ENCODE results near the gene SYNRG.
A peak's percentile ranks its signal among the peaks of the same experiment; 100 is the strongest.

The SYNRG gene

DNA sequence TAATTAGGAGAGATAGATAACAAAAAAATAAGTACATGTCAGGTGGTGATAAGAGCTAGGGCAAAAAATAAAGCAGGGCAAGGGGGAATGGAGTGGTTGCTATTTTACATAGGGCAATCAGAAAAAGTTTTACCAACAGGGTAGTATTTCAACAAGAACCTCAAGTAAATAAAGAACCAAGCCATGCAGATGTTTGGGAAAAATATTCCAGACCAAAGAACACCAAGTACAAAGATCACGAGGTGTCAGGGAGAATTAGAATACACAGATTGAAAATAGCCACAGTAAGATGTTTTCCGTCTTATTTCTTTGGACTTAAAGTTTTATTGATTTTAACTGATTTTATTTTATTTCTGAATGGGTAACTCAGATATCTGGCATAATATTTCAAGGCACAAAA is 11.1 kb downstream of the SYNRG start:
- no peak for DNase-seq (ENCODE audit: low spot score)

DNA sequence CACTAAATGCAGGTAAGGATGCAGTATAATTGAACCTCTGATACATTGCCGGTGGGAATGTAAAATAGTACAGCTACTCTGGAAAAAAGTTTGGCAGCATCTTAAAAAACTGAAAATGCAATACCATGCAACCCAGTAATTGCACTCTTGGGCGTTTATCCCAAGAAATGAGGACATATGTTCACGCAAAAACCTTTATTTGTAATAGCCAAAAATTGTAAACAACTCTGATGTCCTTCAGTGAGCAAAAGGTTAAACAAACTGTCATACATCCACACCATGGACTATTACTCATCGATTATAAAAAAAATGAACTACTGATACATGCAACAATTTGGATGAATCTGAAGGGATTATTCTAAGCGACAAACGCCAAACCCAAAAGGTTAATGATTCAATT is 16.9 kb downstream of the SYNRG start:
- no peak for DNase-seq (ENCODE audit: low spot score)

DNA sequence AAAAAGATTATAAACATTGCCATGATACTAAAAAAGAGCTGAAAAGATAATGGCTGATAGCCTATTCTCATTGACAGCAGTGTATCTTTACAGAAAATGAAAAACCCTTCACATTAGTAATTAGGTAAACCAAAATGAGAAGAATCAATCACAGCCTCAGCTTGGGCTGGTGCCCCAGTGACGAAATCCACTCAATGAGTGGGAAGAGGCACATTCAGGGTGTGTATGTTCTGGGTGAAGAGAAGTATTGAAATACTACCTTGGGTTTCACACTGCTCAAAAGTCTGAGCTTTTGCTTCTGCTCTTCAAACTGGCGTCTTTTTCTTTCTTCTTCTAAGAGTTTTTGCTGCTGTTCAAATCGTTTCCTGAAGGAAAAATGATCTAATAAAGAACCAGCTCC is 24.2 kb downstream of the SYNRG start:
- no peak for DNase-seq (ENCODE audit: low spot score)

DNA sequence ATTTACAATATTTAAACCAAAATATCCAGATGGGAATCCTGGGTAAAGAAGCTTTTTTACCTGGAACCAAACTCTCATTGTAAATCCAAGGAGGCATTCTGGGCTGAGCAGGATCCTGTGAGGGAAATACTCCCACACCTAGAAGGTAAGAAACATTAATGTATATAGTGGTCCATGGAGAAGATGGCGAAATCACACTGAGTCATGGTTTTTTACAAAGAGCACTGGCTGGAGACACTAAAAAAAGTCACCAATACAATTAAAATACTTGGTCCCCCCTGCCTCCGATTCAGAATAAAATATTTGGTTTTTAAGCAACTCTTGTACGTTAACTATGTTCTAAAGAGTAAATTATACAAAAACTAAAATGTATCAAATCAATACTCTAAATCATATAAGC is 32.9 kb downstream of the SYNRG start:
- no peak for DNase-seq (ENCODE audit: low spot score)

DNA sequence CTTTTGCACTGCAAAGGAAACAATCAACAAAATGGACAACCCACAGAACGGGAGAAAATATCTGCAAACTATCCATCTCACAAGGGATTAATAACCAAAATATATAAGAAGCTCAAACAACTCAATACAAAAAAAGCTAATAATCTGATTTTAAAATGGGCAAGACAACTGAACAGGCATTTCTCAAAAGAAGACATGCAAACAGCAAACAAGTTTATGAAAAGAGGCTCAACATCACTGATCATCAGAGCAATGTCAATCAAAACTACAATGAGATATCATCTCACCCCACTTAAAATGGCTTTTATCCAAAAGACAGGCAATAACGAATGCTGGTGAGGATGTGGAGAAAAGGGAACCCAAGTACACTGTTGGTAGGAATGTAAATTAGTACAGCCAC is 34.8 kb downstream of the SYNRG start:
- no peak for DNase-seq (ENCODE audit: low spot score)

DNA sequence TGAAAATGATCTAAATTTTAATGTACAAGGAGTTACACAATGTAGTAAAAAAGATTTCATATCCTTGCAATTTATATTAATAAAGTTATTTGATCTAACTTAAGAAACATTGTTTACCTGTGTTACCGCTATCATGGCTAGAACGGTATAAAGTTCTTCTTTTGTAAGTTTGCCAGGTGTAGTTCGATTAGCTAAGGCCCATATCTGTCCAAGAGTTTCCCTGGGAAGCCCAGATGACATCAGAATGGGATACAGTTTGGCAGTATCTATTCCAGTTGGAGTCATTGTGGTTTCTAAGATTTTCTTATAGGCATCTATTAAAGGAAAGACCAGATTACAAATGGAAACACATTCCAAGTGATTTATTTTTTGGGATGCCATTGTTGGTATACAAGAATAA is 37.5 kb downstream of the SYNRG start:
- DNase-seq (ENCODE audit: low spot score): no peak

DNA sequence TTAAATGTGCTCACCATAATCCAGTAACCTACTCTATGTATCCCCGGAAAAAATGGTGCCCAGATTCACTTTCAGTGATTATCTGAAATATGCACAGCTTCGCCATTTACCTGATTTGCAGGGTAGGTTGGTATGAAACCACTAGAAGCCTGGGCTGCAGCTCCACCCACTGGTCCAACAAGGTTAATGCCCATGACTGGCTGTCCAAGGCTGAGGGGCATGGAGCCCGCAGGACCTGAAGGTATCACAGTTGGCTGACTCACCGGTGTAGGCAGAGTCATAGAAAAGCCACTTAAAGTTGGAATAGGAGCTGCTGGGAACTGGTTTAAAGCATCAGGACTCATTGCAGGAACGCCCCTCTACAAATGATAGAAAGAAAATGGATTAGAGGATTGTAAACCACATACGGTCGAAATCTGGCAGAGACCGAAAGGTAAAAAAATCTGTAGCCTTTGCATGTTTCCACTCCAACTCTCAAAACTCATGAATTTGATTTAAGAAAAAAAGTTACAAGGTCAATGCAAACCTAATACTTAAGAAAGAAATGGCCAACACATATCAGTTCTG is 38.6 kb downstream of the SYNRG start:
- DNase-seq (ENCODE audit: low spot score): peak; percentile 6

DNA sequence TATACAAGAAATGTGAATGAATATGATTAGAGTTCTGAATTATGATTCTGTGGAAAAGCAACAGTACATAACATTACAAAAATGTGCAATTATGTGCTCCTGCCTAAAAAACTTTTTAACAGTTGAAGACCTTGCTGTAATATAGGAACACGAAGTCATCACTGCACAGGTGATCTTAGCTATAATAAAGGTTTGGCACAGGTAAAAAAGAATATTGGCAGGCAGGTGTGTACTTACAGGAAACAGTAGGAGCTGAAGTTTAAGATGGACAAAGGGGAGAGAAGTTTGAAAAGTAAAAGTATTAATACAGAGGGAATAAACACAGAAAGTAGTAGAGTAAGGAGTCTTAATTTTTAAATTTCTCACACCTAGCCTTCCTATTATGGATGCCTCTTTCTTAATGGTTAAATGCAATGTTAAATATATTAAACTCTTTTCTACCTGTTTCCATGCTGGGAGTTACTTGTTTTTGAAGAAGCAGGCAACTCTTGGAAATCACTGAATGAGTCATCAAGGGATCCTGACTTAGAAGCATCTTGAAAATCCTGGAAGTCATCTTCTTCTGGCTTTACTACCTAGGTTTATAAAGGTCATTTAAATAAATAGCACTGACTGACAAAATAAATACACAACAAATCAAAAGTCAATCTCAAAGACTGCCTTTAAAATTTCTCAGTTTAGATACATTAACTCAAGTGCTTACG is 40.7 kb downstream of the SYNRG start:
- DNase-seq (ENCODE audit: low spot score): no peak

DNA sequence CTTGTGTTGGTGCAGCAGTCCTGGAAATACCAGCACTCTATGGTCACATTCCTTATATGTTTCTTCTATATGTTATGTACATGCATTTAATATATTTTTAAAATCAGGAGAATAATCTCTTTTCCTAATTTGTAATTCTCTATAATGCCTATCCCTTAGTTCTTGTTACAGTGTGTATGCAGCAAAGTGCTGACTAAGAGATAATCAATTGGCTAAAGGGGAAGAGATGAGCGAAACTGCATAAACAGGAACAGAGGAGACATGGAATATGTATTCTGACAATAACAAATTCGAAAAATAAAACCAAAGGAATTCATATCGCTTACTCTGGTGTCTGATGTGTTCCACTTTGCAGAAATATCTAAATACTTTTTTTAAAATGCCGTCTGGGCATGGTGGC is 41.7 kb downstream of the SYNRG start:
- no peak for DNase-seq (ENCODE audit: low spot score)

DNA sequence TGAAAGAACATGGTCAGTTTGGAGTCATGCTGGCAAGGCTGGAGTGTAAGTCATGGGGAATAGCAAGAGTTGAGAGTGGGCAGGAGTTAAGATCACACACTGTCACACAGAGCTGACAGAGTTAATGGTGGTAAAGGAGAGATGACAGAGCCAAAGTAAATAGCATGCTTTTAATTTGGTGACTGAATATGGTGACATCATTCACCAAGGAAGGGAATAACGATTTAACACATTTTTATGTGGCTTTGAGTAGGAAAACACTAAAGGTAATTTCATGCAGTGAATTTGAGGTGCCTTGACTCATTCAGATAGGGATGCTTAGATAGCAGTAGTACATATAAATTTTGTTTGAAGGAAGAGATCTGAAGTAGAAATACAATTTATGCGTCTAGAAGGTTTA is 42.1 kb downstream of the SYNRG start:
- no peak for DNase-seq (ENCODE audit: low spot score)

DNA sequence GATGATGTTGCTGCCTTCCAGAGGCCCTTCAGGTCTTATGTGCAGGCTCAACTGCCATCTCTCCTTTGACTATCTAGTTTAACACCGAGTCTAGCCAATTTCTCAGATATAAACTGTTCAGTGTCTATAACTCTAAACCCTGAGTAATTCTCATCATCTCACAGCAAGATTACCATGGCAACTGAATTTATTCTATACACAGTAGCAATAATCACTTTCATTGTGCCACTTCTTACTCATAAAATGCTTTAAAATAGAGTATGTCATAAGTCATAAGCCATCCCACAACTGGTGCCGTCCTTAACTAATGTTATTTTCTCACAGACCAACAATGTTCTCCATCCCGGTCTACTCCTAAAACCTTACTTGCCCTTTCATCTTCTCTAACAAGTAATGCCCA is 45.0 kb downstream of the SYNRG start:
- DNase-seq (ENCODE audit: low spot score): no peak

DNA sequence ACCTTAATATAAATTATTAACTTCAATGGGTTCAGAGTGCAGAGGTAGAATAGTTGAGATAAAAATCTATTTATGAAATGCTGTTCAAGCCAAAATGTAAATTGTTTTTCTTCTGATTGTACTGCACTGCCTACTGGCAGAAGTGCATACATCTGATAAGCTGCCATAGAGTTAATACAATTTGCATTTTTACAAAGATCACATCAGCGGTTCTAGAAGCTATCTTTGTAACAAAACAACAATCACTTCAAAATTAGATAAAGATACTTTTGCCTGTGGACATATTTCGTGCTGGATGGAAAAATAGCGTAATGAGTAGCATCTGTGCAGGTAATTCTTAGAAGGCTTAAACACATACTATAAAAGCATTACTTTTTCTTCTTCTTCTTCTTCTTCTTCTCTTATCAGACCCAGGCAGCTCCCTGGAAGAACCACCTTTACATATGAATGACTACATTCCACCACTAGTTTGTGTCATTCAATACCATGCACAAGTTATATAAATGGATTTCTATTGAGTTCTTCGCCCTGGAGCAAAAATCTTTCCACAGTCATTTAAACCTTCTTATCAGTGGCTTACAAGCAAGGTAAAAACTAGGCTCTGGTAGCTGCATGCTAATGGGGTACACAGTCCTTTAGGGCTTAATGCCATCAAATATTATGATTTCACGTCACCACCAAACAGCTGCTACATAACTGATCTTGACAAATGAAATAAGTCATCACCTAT is 47.0 kb downstream of the SYNRG start:
- no peak for DNase-seq (ENCODE audit: low spot score)

DNA sequence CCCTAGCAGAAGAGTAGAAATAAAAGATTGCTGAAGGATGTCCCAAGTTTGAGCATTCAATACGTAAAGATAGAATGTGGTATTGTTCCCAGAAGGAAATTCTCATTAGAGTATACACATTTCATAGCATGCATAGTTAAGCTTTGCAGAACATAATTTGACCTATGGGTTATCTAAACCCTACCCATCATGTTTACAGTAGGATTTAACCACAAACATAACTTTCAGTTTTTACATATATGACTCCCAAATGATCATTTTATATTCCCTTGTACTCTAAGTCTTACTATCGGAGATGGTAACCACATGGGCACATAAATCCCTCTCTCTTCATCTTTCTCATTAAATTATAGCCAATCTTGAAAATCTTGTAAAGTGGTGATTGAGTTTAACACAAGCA is 50.9 kb downstream of the SYNRG start:
- no peak for DNase-seq (ENCODE audit: low spot score)

DNA sequence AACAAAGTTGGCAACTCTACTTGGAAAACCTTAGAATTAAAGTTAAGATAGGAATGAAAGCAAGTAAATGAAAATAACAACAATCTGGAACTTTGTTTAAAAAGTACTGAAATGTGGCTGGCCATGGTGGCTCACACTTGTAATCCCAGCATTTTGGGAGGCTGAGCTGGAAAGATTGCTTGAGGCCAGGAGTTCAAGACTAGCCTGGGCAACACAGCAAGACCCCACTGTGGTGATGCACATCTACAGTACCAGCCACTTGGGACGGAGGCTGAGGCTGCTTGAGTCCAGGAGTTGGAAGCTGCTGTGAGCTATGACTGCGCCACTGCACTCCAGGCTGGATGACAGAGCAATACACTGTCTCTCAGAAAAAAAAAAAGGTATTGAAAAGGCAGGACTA is 51.7 kb downstream of the SYNRG start:
- DNase-seq (ENCODE audit: low spot score): no peak

DNA sequence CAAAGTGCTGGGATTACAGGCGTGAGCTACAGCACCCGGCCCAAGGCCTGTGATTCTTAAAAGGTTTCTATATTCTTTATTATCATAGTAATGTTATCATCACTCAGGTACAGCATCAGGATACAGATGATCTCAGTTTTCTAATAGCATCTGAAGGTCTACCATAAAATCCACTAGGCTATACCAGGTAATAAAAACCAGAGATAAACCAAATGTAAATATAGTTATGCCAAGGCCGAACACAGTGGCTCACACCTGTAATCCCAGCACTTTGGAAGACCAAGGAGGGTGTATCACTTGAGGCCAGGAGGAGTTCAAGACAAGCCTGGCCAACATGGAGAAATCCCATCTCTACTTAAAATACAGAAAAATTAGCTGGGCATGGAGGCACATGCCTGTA is 53.8 kb downstream of the SYNRG start:
- no peak for DNase-seq (ENCODE audit: low spot score)

DNA sequence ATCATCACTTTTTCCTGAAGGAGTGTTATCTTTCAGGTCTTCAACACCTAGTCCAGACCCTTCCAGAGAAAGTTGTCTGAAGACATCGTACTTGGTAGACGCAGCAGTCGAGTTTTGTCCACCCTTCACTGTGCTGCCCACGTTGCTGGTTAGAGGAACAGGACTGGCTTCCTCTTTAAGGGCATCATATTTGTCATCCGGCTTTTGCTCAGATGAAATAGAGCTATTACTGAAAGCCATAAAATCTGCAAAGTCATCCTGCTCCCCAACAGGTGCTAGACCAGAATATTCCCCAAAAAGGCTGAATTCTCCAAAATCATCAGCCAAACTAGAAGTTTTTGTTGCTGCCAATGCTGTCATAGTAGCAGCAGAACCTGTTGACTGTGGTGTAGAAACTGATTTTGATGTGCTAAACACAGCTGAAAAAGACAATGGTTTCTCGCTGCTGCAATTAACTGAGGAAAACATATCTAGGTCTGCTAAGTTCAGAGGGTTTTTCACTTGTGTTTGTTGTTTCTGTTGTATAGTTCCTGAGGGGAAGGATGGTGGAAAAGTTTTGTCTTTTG is 55.7 kb downstream of the SYNRG start:
- no peak for DNase-seq (ENCODE audit: low spot score)

DNA sequence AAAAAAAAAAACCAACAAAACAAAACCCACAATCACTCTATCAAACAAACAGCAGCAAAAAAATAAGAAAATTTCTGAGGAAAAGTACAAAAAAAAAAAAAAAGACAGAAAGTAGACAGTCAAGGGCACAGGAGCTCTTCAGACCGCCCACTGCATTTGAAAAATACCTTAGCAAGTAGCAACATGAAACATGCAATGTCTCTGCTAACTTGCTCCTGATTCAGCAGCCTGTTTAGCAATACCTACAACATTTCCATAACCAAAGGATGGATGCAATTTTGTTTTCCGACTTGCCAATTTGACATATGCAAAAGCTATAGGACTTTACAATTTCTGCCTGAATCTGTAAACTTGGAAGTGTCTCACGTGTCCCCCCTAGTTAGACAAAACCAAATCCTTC is 57.4 kb downstream of the SYNRG start:
- no peak for DNase-seq (ENCODE audit: low spot score)

DNA sequence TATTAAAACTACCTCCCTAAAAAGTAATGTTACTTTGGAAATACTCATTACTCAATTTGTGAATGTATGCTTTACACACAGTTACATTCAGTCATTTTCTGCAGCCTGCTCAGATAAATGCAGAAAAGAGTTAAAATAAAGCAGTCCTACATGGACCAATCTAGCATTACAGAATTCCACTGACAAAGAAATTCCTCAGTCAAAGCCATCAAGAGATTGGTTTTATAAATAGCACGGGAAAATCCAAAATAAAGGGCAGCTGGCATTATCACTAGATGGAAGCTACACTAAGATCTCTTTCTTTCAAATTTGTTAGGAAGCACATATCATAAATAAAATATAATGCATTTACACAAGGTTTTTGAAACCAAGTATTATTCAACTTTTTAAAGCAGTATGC is 61.2 kb downstream of the SYNRG start:
- no peak for DNase-seq (ENCODE audit: low spot score)

DNA sequence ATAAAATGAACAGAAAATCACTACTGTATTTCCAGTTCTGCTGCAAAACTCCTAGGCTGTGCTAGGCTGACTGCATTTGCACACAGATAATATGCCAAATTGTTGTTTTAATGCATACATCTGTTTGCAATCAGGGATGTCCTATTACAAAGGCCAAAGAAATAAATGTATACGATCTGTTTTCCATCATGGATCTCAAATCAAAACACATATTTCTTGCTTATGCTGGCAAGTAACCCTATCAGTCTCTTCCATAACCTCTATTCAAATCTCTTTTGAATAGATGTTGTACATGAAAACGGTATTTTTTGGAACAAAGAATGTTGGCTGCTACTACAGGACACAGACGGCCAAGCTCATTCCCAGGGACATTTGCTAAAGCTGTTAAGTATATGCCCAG is 62.9 kb downstream of the SYNRG start:
- no peak for DNase-seq (ENCODE audit: low spot score)

DNA sequence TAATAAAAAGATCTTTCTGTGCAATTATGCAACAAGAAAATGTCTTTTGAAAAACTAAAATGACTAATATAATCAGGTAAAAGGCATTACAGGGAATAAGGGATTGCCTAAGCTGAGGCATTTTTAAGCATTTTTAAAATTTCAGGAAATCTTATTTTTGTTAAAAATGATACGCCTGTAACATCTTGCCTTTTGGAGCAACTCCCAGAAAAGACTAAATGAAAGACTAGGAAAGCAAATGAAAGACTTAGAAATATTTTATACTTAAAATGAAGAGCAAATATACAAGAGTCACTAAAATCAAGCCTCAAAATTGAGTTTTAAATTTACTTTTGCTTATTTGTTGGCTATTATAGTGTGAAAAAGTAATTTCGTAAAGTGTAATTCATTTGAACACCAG is 63.7 kb downstream of the SYNRG start:
- no peak for DNase-seq (ENCODE audit: low spot score)

DNA sequence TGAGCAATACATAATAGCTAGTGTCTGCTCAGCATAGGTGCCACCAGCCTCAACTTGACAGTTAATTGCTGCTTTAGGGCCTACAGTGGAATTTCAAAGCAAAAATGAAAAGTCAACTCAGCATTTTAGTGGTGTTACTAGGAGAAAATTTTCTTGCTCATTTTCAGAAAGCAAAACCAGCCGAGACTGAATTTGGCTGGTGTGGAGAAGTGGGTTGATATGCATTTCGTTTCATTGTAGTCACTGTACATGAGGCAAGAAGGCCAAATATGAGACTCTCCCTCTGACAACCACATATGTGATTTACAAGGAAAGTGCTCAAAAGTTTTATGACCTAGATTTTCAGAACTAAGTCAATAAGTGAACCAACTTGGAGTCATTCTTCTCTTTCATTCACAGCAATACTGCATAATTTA is 65.6 kb downstream of the SYNRG start:
- no peak for DNase-seq (ENCODE audit: low spot score)

DNA sequence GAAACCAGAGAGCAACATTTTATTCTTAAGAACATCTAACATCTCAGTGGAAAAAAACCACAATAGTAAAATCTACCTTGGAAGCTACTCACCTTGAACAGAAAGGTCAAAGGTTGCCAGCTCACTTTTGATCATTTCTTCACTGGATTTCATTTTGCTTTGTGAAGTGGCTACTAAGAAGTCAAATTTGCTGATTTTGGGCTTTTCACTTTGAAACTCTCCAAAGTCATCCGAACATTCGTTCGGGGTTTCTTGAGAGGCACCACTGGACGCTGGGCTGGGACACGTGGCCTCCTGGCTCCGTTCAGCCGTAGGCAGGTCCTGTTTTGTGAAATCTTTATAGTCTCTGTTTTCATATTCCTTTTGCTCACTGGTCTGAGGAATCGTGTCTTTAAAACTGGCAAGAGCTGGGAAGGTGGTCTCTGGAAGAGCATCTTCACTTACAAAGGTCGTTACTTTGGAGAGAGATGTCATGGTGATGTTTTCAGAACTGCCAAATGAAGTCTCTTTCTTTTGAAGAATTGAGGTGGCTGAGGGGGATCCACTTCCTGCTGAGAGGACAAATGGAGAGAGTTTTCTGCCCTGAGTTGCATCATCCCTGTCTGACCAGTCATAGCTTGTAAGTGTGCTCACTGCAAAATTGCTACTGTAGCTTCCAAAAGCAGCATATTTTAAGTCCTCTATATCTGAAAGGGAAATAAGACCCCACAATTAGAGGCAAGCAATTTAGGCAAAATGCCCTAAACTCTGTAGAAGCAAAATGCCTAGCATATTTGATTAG is 67.1 kb downstream of the SYNRG start:
- DNase-seq (ENCODE audit: low spot score): no peak

Measured in globus pallidus (tissue), 1 donor.